GM18505 (cell line): ENCODE measurements around the gene PHC2.

ENCODE experiments used
- ATAC-seq: cut with Tn5 transposase; IDR thresholded peaks from one replicate; pipeline ENCODE4 v1.9.1; 2021; ENCODE audit not compliant: unreplicated experiment
- POLR2A ChIP-seq: IDR thresholded peaks from 4 replicates; pipeline ENCODE4 v1.6.1; 2011; ENCODE audit warnings: borderline replicate concordance; ENCODE audit not compliant: insufficient read depth, insufficient read length; ENCODE audit errors: extremely low read depth

PHC2 gene, protein sequence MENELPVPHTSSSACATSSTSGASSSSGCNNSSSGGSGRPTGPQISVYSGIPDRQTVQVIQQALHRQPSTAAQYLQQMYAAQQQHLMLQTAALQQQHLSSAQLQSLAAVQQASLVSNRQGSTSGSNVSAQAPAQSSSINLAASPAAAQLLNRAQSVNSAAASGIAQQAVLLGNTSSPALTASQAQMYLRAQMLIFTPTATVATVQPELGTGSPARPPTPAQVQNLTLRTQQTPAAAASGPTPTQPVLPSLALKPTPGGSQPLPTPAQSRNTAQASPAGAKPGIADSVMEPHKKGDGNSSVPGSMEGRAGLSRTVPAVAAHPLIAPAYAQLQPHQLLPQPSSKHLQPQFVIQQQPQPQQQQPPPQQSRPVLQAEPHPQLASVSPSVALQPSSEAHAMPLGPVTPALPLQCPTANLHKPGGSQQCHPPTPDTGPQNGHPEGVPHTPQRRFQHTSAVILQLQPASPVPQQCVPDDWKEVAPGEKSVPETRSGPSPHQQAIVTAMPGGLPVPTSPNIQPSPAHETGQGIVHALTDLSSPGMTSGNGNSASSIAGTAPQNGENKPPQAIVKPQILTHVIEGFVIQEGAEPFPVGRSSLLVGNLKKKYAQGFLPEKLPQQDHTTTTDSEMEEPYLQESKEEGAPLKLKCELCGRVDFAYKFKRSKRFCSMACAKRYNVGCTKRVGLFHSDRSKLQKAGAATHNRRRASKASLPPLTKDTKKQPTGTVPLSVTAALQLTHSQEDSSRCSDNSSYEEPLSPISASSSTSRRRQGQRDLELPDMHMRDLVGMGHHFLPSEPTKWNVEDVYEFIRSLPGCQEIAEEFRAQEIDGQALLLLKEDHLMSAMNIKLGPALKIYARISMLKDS

GRCh38 chr1:33430692-33431593 is at the start of gene PHC2:
Gene PHC2 (minus strand): TSS chr1:33431095. CDS start chr1:33375539, 55,556 bp downstream.
- TF ChIP-seq POLR2A: no peak
- ATAC-seq: peak; percentile 87

- TF ChIP-seq POLR2A: no peak
- no peak for ATAC-seq
These were observed 46.6 kb upstream of the PHC2 start for GRCh38 chr1:33477451-33477850.

- TF ChIP-seq POLR2A: no peak
- no peak for ATAC-seq
These were observed 43.0 kb upstream of the PHC2 start for GRCh38 chr1:33473900-33474299.

DNA sequence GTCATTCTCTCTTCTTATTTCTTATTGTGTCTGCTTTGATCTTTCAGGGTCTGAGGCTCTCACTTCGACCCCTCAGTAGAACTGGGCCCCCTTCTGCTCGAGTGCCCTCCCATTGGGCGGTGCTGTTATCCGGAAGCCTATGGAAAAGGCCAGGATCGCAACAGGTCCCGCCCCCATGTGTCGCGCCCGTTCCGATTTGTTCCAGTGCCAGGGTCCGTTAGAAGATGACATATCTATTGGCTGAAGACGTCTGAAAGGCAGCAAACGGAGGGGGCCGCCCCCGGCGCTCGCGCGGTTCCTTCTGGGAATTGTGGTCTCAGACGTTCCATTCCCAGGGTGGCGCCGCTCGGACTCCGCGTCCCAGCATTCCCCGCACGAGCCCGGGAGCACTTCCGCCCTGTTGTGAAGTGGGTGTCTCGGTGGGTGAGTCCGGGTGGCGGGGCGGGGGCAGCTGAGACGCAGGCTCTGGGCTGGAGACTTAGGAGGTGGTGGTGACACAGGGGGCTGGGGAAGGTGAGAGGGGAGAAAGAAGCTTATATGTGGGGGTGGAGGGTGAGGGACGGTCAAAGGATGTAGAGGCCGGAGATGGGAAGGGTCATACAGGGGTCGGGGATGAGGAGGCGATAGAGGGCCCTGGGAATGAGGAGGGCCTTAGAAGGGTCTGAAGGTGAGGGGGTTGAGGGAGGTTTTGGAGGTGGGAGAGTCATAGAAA is 41.5 kb upstream of the PHC2 start, which contains the start of gene ZSCAN20:
Gene ZSCAN20, plus strand, starts transcription at position 377 of the 712 bp plus-strand sequence. CDS start 6,644 bp downstream, outside the sequence.
- peak; percentile 69 for TF ChIP-seq POLR2A
- ATAC-seq: peak; percentile 85

- no peak for TF ChIP-seq POLR2A
- no peak for ATAC-seq
These were observed 40.5 kb upstream of the PHC2 start for GRCh38 chr1:33471416-33471815.

GRCh38 chr1:33470495-33471012 is 39.7 kb upstream of the PHC2 start:
- TF ChIP-seq POLR2A: no peak
- ATAC-seq: no peak

GRCh38 chr1:33469691-33470090 is 38.8 kb upstream of the PHC2 start:
- no peak for ATAC-seq
- TF ChIP-seq POLR2A: no peak

DNA sequence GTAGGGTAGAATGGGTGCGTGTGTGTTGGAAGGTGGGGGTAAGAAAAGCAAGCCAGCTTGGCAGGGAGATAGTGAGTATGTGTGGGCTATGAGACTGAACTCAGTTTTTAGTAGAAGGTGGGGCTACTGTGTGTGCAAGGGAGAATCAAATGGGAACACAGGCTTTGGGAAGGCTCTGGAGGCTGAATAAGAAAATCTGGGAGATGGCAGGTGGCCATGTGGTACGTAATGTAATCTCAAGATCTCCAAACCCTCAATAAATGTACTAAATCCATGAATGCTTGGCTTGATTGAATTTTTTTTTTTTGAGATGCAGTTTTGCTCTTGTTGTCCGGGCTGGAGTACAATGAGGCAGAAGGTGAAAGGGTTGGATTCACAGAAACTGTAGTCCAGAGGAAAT is 38.1 kb upstream of the PHC2 start:
- ATAC-seq: no peak
- TF ChIP-seq POLR2A: no peak

- no peak for TF ChIP-seq POLR2A
- no peak for ATAC-seq
These were observed 37.6 kb upstream of the PHC2 start for GRCh38 chr1:33468531-33468930.

GRCh38 chr1:33468011-33468410 is 37.1 kb upstream of the PHC2 start:
- ATAC-seq: no peak
- no peak for TF ChIP-seq POLR2A

GRCh38 chr1:33466159-33466558 is 35.3 kb upstream of the PHC2 start:
- ATAC-seq: no peak
- no peak for TF ChIP-seq POLR2A

DNA sequence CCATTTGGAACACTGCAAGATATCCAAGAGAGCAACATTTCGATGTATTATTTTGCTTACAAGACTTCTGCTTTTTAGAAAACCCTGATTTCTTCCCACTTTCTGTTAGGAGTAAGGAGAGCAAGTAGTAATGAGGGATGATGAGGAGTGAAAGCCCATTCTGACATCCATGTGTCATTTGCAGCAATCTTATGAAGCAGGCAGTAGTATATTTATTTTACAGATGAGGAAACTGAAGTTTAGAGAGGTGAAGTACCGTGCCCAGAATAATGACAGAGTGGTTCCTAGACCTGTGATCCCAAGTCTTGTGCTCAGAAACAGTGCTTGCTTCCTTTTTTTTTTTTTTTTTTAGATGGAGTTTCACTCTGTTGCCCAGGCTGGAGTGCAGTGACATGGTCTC is 34.4 kb upstream of the PHC2 start:
- TF ChIP-seq POLR2A: no peak
- no peak for ATAC-seq
